SU-DHL-6 (cell line): Measurements from ENCODE around the gene KSR1.
"Not testable (repeated sequence)": the region's sequence is repeated elsewhere in the genome, so short reads cannot be mapped to it uniquely, and the experiment has no call there.

Experiments used
- H2AFZ ChIP-seq: fragments of 200-600 bp; sonication (generic); 2 replicates; pipeline ENCODE4 v1.6.1; 2014; ENCODE audit warnings: low read depth, mild to moderate bottlenecking, moderate library complexity, mixed read lengths, antibody characterized with exemption, low read length; ENCODE audit not compliant: severe bottlenecking
- H3F3A ChIP-seq: fragments of 200-600 bp; shearing (Covaris generic); 2 replicates; pipeline ENCODE4 v1.6.0; 2016; ENCODE audit warnings: antibody characterized with exemption, mild to moderate bottlenecking; ENCODE audit not compliant: insufficient read depth
- H3K27ac ChIP-seq: fragments of 200-600 bp; sonication (generic); 2 replicates; pipeline ENCODE4 v1.5.1; 2016; ENCODE audit warnings: low read depth, mild to moderate bottlenecking, low read length, moderate library complexity, mixed read lengths
- H3K27me3 ChIP-seq: fragments of 200-600 bp; sonication (generic), shearing (Covaris generic); 2 replicates; pipeline ENCODE4 v1.6.0; 2014; ENCODE audit warnings: mild to moderate bottlenecking, low read length
- H3K36me3 ChIP-seq: fragments of 200-600 bp; sonication (generic); 2 replicates; pipeline ENCODE4 v1.6.1; 2014; ENCODE audit warnings: mild to moderate bottlenecking, low read length, mixed read lengths
- H3K4me2 ChIP-seq: fragments of 300-600, 200-600 bp; shearing (Covaris generic), sonication (generic); 2 replicates; pipeline ENCODE4 v1.6.0; 2014; ENCODE audit warnings: low read length, low read depth, mild to moderate bottlenecking; ENCODE audit not compliant: poor library complexity, severe bottlenecking
- H3K4me3 ChIP-seq: fragments of 200-600 bp; sonication (generic); 2 replicates; pipeline ENCODE4 v1.5.1; 2014; ENCODE audit warnings: antibody characterized with exemption, low read length, mild to moderate bottlenecking, mixed read lengths; ENCODE audit not compliant: insufficient read depth, poor library complexity, severe bottlenecking
- H3K79me2 ChIP-seq: fragments of 200-600 bp; sonication (generic); 2 replicates; pipeline ENCODE4 v1.6.1; 2014; ENCODE audit warnings: mild to moderate bottlenecking, low read length, moderate library complexity; ENCODE audit not compliant: insufficient read depth
- H3K9ac ChIP-seq: fragments of 200-600 bp; sonication (generic); 2 replicates; pipeline ENCODE4 v1.7.0; 2014; ENCODE audit warnings: mild to moderate bottlenecking, low read length
- H3K9me2 ChIP-seq: fragments of 200-600 bp; sonication (generic); replicated peaks from 2 replicates; pipeline ENCODE4 v1.6.1; 2014; ENCODE audit warnings: low read length; ENCODE audit not compliant: insufficient read depth
- H3K9me3 ChIP-seq: fragments of 200-600 bp; sonication (generic); 2 replicates; pipeline ENCODE4 v1.6.1; 2014; ENCODE audit warnings: low read length, mixed read lengths; ENCODE audit not compliant: insufficient read depth
- H4K20me1 ChIP-seq: fragments of 200-600 bp; sonication (generic); 2 replicates; pipeline ENCODE4 v1.6.1; 2014; ENCODE audit warnings: low read depth, mild to moderate bottlenecking, antibody characterized with exemption, low read length, moderate library complexity, mixed read lengths
- EZH2phosphoT487 ChIP-seq: fragments of 200-600 bp; sonication (generic), shearing (Covaris generic); conservative IDR thresholded peaks from 2 replicates; pipeline ENCODE4 v1.6.1; 2018; ENCODE audit warnings: mild to moderate bottlenecking, antibody characterized with exemption, low read length, moderate library complexity, mixed read lengths
- TF ChIP-seq, protein P1 (sequence below): fragments of 200-600 bp; sonication (generic); IDR thresholded peaks from one replicate; pipeline ENCODE4 v1.5.1; 2017; ENCODE audit warnings: antibody characterized with exemption, mild to moderate bottlenecking, low read length, moderate library complexity; ENCODE audit not compliant: insufficient read depth, poor library complexity, severe bottlenecking

Gene KSR1

DNA sequence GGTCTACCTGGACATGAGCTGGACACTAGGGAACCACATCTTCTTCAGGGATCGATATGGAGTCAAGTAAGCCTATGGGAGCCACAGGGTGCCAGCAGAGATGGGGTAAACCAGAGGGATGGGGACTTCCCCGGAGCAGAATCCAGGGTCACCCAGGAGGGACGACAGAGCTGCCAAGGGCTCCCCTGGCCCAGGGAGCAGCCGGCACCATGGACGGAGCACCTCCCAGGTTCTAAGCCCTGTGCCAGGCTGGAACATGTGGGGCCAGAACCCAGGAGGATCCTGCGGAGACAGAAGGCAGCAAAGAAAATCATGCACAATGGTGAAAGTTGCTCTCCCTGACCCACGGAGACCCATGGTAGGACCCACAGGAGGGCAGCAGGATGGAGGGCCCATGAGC is 33.6 kb upstream of the KSR1 start:
- Histone ChIP-seq H3K79me2 (no peaks in the 10 kb centered on the region), H3K36me3 (no peaks in the 10 kb centered on the region), H2AFZ (no peak overlapping the region), H3K27me3 (no peaks in the 10 kb centered on the region), H3K4me3 (no peak overlapping the region), H3K9ac (no peak overlapping the region), H3F3A (no peaks in the 10 kb centered on the region), H3K9me2 (no peaks in the 10 kb centered on the region), H3K9me3 (no peaks in the 10 kb centered on the region), H3K4me2 (no peak overlapping the region), H4K20me1 (no peaks in the 10 kb centered on the region), H3K27ac (no peak overlapping the region)
- no peak for TF ChIP-seq EZH2phosphoT487
- TF ChIP-seq, protein P1, sequence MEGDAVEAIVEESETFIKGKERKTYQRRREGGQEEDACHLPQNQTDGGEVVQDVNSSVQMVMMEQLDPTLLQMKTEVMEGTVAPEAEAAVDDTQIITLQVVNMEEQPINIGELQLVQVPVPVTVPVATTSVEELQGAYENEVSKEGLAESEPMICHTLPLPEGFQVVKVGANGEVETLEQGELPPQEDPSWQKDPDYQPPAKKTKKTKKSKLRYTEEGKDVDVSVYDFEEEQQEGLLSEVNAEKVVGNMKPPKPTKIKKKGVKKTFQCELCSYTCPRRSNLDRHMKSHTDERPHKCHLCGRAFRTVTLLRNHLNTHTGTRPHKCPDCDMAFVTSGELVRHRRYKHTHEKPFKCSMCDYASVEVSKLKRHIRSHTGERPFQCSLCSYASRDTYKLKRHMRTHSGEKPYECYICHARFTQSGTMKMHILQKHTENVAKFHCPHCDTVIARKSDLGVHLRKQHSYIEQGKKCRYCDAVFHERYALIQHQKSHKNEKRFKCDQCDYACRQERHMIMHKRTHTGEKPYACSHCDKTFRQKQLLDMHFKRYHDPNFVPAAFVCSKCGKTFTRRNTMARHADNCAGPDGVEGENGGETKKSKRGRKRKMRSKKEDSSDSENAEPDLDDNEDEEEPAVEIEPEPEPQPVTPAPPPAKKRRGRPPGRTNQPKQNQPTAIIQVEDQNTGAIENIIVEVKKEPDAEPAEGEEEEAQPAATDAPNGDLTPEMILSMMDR: no peak

DNA sequence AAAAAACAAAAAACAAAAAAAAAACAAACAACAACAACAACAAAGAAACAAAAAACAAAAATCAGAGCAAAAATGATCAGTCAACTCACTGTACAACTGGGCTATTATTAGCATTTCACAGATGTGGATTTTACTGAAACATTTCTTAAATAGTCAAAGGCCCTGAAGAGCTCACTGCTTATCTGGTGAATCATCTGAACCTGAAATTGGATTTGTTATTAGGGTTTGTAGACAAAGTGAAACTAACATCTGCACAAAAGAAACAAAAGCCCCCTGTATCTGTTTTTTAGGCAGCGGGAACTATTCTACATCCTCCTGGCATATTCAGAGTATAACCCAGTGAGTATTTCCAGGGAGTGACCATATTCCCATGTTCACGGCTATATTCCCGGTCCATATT is 32.6 kb upstream of the KSR1 start:
- no peak overlapping the region for H3K4me3 ChIP-seq
- H3K79me2 ChIP-seq: no peaks in the 10 kb centered on the region
- TF ChIP-seq EZH2phosphoT487: no peak
- TF ChIP-seq, protein P1: no peak
- no peak overlapping the region for H3K9ac ChIP-seq
- no peaks in the 10 kb centered on the region for H3K36me3 ChIP-seq
- H3K27ac ChIP-seq: no peak overlapping the region
- H4K20me1 ChIP-seq: no peaks in the 10 kb centered on the region
- no peak overlapping the region for H2AFZ ChIP-seq
- H3K9me2 ChIP-seq: no peaks in the 10 kb centered on the region
- H3F3A ChIP-seq: no peaks in the 10 kb centered on the region
- no peaks in the 10 kb centered on the region for H3K27me3 ChIP-seq
- no peaks in the 10 kb centered on the region for H3K9me3 ChIP-seq
- no peak overlapping the region for H3K4me2 ChIP-seq

DNA sequence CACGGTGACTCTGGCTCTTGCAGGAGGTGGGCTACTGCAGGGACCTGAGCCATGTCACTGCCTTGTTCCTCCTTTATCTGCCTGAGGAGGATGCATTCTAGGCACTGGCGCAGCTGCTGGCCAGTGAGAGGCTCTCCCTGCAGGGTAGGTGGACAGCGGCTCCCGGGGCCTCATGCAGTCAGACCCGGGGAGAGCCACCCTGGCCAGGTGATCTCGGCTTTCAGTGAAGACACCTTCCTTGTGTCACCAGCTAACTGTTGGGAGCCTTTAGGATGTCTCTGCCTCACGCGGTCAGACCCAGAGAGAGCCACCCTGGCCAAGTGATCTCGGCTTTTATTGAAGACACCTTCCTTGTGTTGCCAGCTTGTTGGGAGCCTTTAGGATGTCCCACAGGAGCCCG is 31.7 kb upstream of the KSR1 start:
- H3F3A ChIP-seq: no peaks in the 10 kb centered on the region
- TF ChIP-seq, protein P1: no peak
- TF ChIP-seq EZH2phosphoT487: no peak
- no peak overlapping the region for H2AFZ ChIP-seq
- H3K27ac ChIP-seq: no peak overlapping the region
- no peaks in the 10 kb centered on the region for H3K9me3 ChIP-seq
- no peak overlapping the region for H3K4me2 ChIP-seq
- H3K4me3 ChIP-seq: no peak overlapping the region
- H3K9me2 ChIP-seq: no peaks in the 10 kb centered on the region
- no peaks in the 10 kb centered on the region for H3K27me3 ChIP-seq
- no peaks in the 10 kb centered on the region for H3K79me2 ChIP-seq
- no peaks in the 10 kb centered on the region for H3K36me3 ChIP-seq
- no peak overlapping the region for H3K9ac ChIP-seq
- no peaks in the 10 kb centered on the region for H4K20me1 ChIP-seq

DNA sequence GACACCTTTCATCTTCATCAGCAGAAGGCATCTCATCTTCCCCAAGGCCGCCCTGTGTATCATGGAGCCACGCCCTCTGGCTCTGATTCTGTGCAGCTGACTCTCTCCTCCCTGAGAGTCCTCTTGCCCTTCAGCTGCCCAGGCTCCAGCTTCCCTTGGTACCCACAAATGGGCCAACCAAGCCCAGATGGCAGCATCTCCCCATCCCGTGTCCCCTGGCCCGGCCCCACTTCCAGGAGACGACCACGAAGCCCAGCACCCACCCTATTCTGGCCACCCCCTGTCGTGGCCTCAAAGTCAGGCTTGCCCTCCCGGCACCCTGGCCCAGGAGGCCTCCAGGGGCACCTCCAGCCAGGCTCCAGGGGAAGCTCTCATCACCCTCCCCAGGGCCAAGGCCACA is 31.3 kb upstream of the KSR1 start:
- no peak overlapping the region for H3K27ac ChIP-seq
- H4K20me1 ChIP-seq: no peaks in the 10 kb centered on the region
- no peak overlapping the region for H3K4me3 ChIP-seq
- H2AFZ ChIP-seq: no peak overlapping the region
- H3K4me2 ChIP-seq: no peak overlapping the region
- no peaks in the 10 kb centered on the region for H3K36me3 ChIP-seq
- TF ChIP-seq, protein P1: no peak
- TF ChIP-seq EZH2phosphoT487: no peak
- no peaks in the 10 kb centered on the region for H3K9me3 ChIP-seq
- H3K79me2 ChIP-seq: no peaks in the 10 kb centered on the region
- no peak overlapping the region for H3K9ac ChIP-seq
- no peaks in the 10 kb centered on the region for H3K27me3 ChIP-seq
- no peaks in the 10 kb centered on the region for H3K9me2 ChIP-seq
- no peaks in the 10 kb centered on the region for H3F3A ChIP-seq

DNA sequence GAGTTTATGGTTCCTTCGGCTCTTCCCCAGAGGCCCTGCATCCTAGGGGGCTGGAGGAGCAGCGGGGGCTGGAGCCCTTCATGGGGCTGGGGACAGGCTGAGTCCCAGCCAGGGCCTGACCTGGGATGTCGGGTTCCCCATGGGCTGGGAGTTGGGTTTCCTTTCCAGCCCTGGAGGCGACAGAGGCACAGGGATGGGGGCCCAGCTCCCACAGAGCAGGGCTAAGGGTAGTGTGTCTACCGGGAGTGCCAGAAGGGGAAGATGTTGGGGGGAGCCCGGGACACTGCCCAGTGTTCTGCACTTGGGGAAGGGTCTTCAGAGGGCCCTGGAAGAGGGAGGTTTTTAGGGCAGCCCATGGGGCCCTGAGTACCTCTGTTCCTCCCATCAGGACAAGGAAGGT is 30.7 kb upstream of the KSR1 start:
- not testable (repeated sequence) for H3K9me3 ChIP-seq, H3K27ac ChIP-seq, H3K9ac ChIP-seq, H3K27me3 ChIP-seq, H3K36me3 ChIP-seq, H3K4me3 ChIP-seq, H3K9me2 ChIP-seq, H2AFZ ChIP-seq, H3K79me2 ChIP-seq, H4K20me1 ChIP-seq, H3K4me2 ChIP-seq, H3F3A ChIP-seq
